K562 (cell line): Measurements from ENCODE around the gene ARPP21.

Experiments used
- BMI1 ChIP-seq: fragments of 150-350 bp; IDR thresholded peaks from 2 replicates; pipeline ENCODE4 v1.6.1; 2014; ENCODE audit warnings: low read length
- CTCF ChIP-seq, 3 experiments: IDR thresholded peaks in 2 of 3; conservative IDR thresholded peaks in 1 of 3; 2 replicates each; pipeline ENCODE4 v1.5.1; 2011 to 2012; ENCODE audit warnings: low read length in 3 of 3, mild to moderate bottlenecking in 3 of 3, control low read depth in 2 of 3, improper control_type of control experiment in 1 of 3, inconsistent platforms in 1 of 3, low read depth in 1 of 3, mixed read lengths in 1 of 3, moderate library complexity in 1 of 3; ENCODE audit not compliant: insufficient read depth in 2 of 3
- EP300 ChIP-seq: IDR thresholded peaks from 2 replicates; pipeline ENCODE4 v1.6.1; 2012; ENCODE audit warnings: low read length, improper control_type of control experiment
- ETV5 ChIP-seq: sonication (generic); formaldehyde crosslinking; IDR thresholded peaks from 2 replicates; pipeline ENCODE4 v1.4.0; 2020; ENCODE audit warnings: low read depth, mild to moderate bottlenecking, missing genetic modification reagents
- KLF1 ChIP-seq: fragments of 450-650 bp; IDR thresholded peaks from 2 replicates; pipeline ENCODE4 v1.6.1; 2016; ENCODE audit warnings: missing genetic modification characterization, missing compliant biosample characterization
- NKRF ChIP-seq: fragments of 450-650 bp; IDR thresholded peaks from 2 replicates; pipeline ENCODE4 v1.6.1; 2016; ENCODE audit warnings: borderline replicate concordance
- REST ChIP-seq, 2 experiments: fragments of 450-650 bp; formaldehyde crosslinking in 1 of 2; IDR thresholded peaks; 2 replicates each; pipeline versions ENCODE4 v1.4.0 to v1.6.1; 2014 to 2020; ENCODE audit warnings: mild to moderate bottlenecking in 2 of 2, borderline replicate concordance in 1 of 2, low read depth in 1 of 2
- USF1 ChIP-seq: sonication (generic); formaldehyde crosslinking; IDR thresholded peaks from 2 replicates; pipeline ENCODE4 v1.9.0; 2022; ENCODE audit warnings: mild to moderate bottlenecking, missing genetic modification reagents
- ZNF57 ChIP-seq: fragments of 450-650 bp; formaldehyde crosslinking; IDR thresholded peaks from 2 replicates; pipeline ENCODE4 v1.4.0; 2020; ENCODE audit warnings: mild to moderate bottlenecking, moderate library complexity
- ZSCAN29 ChIP-seq: fragments of 450-650 bp; IDR thresholded peaks from 2 replicates; pipeline ENCODE4 v1.6.1; 2017

- TF ChIP-seq ETV5 (CRISPR knock-in tag) (no peak), EP300 (no peak), NKRF (no peak), REST (IDR thresholded peaks at IDR 0.05; ENCODE audit: borderline replicate concordance) (no peak), REST (CRISPR knock-in tag; IDR thresholded peaks at IDR 0.05; ENCODE audit: low read depth) (no peak), BMI1 (no peak), USF1 (CRISPR knock-in tag) (no peak), ZNF57 (CRISPR knock-in tag) (no peak), ZSCAN29 (no peak), KLF1 (tag) (no peak), CTCF (IDR thresholded peaks at IDR 0.05 in 2 of 3, conservative IDR thresholded peaks at IDR 0.05 in 1 of 3; ENCODE audit: insufficient read depth in 2 of 3, low read depth in 1 of 3, low read length in 3 of 3) (no peak)
These were observed 33.7 kb downstream of the ARPP21 start for GRCh38 chr3:35673017-35673416.
